Measurements from ENCODE around the gene XXYLT1. TPM values are rescaled to one million over a fixed set of nuclear protein-coding genes. Genes with fewer than 3 reads are reported as not detected.

XXYLT1 gene
- total and polyA plus RNA-seq, 9 of the 15 experiments (the other 6 are each of a cell fraction or from before 2014, with no cell fraction given): 1.9 to 18.9 (median 15.0) TPM

- TF ChIP-seq ZNF121 (CRISPR knock-in tag; conservative IDR thresholded peaks at IDR 0.05): no peak
- peak; percentile 74 for TF ChIP-seq DPF2 (IDR thresholded peaks at IDR 0.05)
- TF ChIP-seq HNRNPH1 (optimal IDR thresholded peaks at IDR 0.05; ENCODE audit: low read depth, low read length): no peak
- no peak for TF ChIP-seq NBN (IDR thresholded peaks at IDR 0.05; ENCODE audit: low read depth)
- TF ChIP-seq POLR2A (conservative IDR thresholded peaks at IDR 0.05): no peak
- TF ChIP-seq TSHZ1 (CRISPR knock-in tag; IDR thresholded peaks at IDR 0.05): 0 out of 2 replicates have a peak, but pooled peaks have one; percentile 6
- no peak for TF ChIP-seq ZNF253 (CRISPR knock-in tag; conservative IDR thresholded peaks at IDR 0.05)
- TF ChIP-seq MAFF (IDR thresholded peaks at IDR 0.05; ENCODE audit: low read length): peak; percentile 57; the same call in 1 of the 2 replicates
- TF ChIP-seq POU5F1 (IDR thresholded peaks at IDR 0.05; ENCODE audit: borderline replicate concordance, low read depth, low read length, partially characterized antibody): no peak
- no peak for TF ChIP-seq ZNF780A (CRISPR knock-in tag; IDR thresholded peaks at IDR 0.05)
- TF ChIP-seq ATF6 (CRISPR knock-in tag; IDR thresholded peaks at IDR 0.05): no peak
- no peak for TF ChIP-seq ZNF133 (CRISPR knock-in tag; IDR thresholded peaks at IDR 0.05)
- no peak; the same call in none of the 2 replicates for TF ChIP-seq ZNF239 (CRISPR knock-in tag; IDR thresholded peaks at IDR 0.05)
- TF ChIP-seq ZNF445 (CRISPR knock-in tag; IDR thresholded peaks at IDR 0.05; ENCODE audit: low read depth): 0 out of 2 replicates have a peak, but pooled peaks have one; percentile 34
- no peak for TF ChIP-seq KLF1 (tag; IDR thresholded peaks at IDR 0.05)
- TF ChIP-seq KLF13 (tag; IDR thresholded peaks at IDR 0.05; ENCODE audit: borderline replicate concordance, low read depth): no peak
- TF ChIP-seq PML (IDR thresholded peaks at IDR 0.05; ENCODE audit: low read length): no peak
- no peak for TF ChIP-seq BMI1 (IDR thresholded peaks at IDR 0.05; ENCODE audit: low read length)
- no peak for TF ChIP-seq ZNF778 (CRISPR knock-in tag; IDR thresholded peaks at IDR 0.05)
- TF ChIP-seq BCLAF1 (IDR thresholded peaks at IDR 0.05; ENCODE audit: borderline replicate concordance in 1 of 2, control insufficient read depth in 1 of 2, low read depth in 2 of 2, low read length in 1 of 2): no peak
- no peak for TF ChIP-seq KLF16 (IDR thresholded peaks at IDR 0.05)
- no peak for TF ChIP-seq SMAD1 (IDR thresholded peaks at IDR 0.05; ENCODE audit: low read depth, low read length, partially characterized antibody)
These were observed 106.2 kb downstream of the XXYLT1 start (continued) for GRCh38 chr3:195164573-195165264.

Data from K562 (cell line).